Stomach (tissue), 4 donors: ENCODE results near the gene RYR1.

Source experiments
- CTCF ChIP-seq, 7 experiments: fragments of 450-650 bp in 4 of 7; fragments of 200-600 bp in 3 of 7; sonication (generic) in 3 of 7; IDR thresholded peaks; one replicate each; pipeline ENCODE4 v1.5.1; 2016 to 2019; ENCODE audit warnings: antibody characterized with exemption in 7 of 7, control low read depth in 2 of 7, mild to moderate bottlenecking in 1 of 7
- POLR2A ChIP-seq, 4 donors: fragments of 450-650 bp; IDR thresholded peaks; one replicate each; pipeline ENCODE4 v1.6.1; 2016; ENCODE audit warnings: antibody characterized with exemption in 4 of 4, control low read depth in 2 of 4, mild to moderate bottlenecking in 1 of 4, moderate library complexity in 1 of 4
- POLR2AphosphoS5 ChIP-seq, 3 donors: sonication (generic); formaldehyde crosslinking; IDR thresholded peaks; one replicate each; pipeline ENCODE4 v1.6.1; 2016; ENCODE audit warnings: antibody characterized with exemption in 3 of 3

- no peak for TF ChIP-seq POLR2AphosphoS5 (IDR thresholded peaks at IDR 0.05)
- TF ChIP-seq POLR2A (IDR thresholded peaks at IDR 0.05), result no peak
- no peak for TF ChIP-seq CTCF (IDR thresholded peaks at IDR 0.05)
Measured at GRCh38 chr19:38457202-38457601, 23.7 kb downstream of the RYR1 start.
